ENCODE results near the gene GIMAP8. TPM values are rescaled to one million over a fixed set of nuclear protein-coding genes. Genes with fewer than 3 reads are reported as not detected.

GIMAP8 gene
- polyA plus RNA-seq, 1 of the 3 experiments (the other 2 are of a cell fraction), result not detected

GRCh38 chr7:150515248-150516147, 65.1 kb downstream of the GIMAP8 start:
- CTCF ChIA-PET, result interaction anchor here (1.0 to 1.8 kb wide), 2 partner anchors 13 to 67 kb away, joined by 5 to 7 read pairs; no protein-coding TSS in a partner anchor
- Histone ChIP-seq H3K9ac (no peak overlapping the region), H3K4me3 (ENCODE audit: low read depth in 2 of 2, low read length in 1 of 2) (no peak overlapping the region), H3K9me3 (no peaks in the 10 kb centered on the region), H3K27me3 (ENCODE audit: insufficient read depth) (peaks cover 17% of the 10 kb centered on the region; the same call in 1 of the 2 replicates), H4K20me1 (ENCODE audit: insufficient read depth) (no peaks in the 10 kb centered on the region), H3K79me2 (ENCODE audit: insufficient read depth) (no peaks in the 10 kb centered on the region), H3K36me3 (replicated peaks in 1 of 2; ENCODE audit: control insufficient read depth in 1 of 2, insufficient read depth in 2 of 2, low read length in 1 of 2) (no peaks in the 10 kb centered on the region), H3F3A (replicated peaks; ENCODE audit: insufficient read depth) (no peaks in the 10 kb centered on the region), H2AFZ (ENCODE audit: low read depth) (no peak overlapping the region), H3K27ac (ENCODE audit: low read depth in 2 of 2, low read length in 1 of 2) (no peak overlapping the region), H3K4me2 (no peak overlapping the region), H3K9me2 (no peaks in the 10 kb centered on the region), H3K4me1 (ENCODE audit: control insufficient read depth in 1 of 2, insufficient read depth in 2 of 2, low read depth in 1 of 2, low read length in 1 of 2) (no peaks in the 10 kb centered on the region)
- TF ChIP-seq MXI1 (IDR thresholded peaks at IDR 0.05; ENCODE audit: low read depth, low read length) (no peak), TAF1 (IDR thresholded peaks at IDR 0.05; ENCODE audit: borderline replicate concordance, low read depth, low read length) (no peak), ZBTB33 (IDR thresholded peaks at IDR 0.05; ENCODE audit: borderline replicate concordance, low read depth) (no peak), CHD2 (IDR thresholded peaks at IDR 0.05; ENCODE audit: low read length, partially characterized antibody) (no peak)
- WGBS (ENCODE audit: low lambda C conversion rate), result 2% methylated on average over 11 of the region's 11 CpGs
- POLR2A ChIA-PET, result no interaction called here
- no peak for DNase-seq

- 5% methylated on average over 1 of the region's 1 CpG for WGBS (ENCODE audit: low lambda C conversion rate)
- Histone ChIP-seq H3K9ac (no peak overlapping the region), H3F3A (replicated peaks; ENCODE audit: insufficient read depth) (no peaks in the 10 kb centered on the region), H3K36me3 (replicated peaks in 1 of 2; ENCODE audit: control insufficient read depth in 1 of 2, insufficient read depth in 2 of 2, low read length in 1 of 2) (no peaks in the 10 kb centered on the region), H3K4me3 (ENCODE audit: low read depth in 2 of 2, low read length in 1 of 2) (no peak overlapping the region), H3K79me2 (ENCODE audit: insufficient read depth) (no peaks in the 10 kb centered on the region), H3K9me2 (no peaks in the 10 kb centered on the region), H2AFZ (ENCODE audit: low read depth) (no peak overlapping the region), H3K4me2 (no peak overlapping the region), H3K4me1 (ENCODE audit: control insufficient read depth in 1 of 2, insufficient read depth in 2 of 2, low read depth in 1 of 2, low read length in 1 of 2) (no peaks in the 10 kb centered on the region), H3K27ac (ENCODE audit: low read depth in 2 of 2, low read length in 1 of 2) (no peak overlapping the region), H3K27me3 (ENCODE audit: insufficient read depth) (peaks cover 17% of the 10 kb centered on the region; the same call in 1 of the 2 replicates), H3K9me3 (no peaks in the 10 kb centered on the region), H4K20me1 (ENCODE audit: insufficient read depth) (no peaks in the 10 kb centered on the region)
- DNase-seq, result no peak
- ChIA-PET POLR2A (no interaction called here), CTCF (no interaction called here)
- TF ChIP-seq MXI1 (IDR thresholded peaks at IDR 0.05; ENCODE audit: low read depth, low read length), result no peak
- no peak for TF ChIP-seq EZH2phosphoT487 (IDR thresholded peaks at IDR 0.05; ENCODE audit: borderline replicate concordance, low read depth)
- no peak for TF ChIP-seq TAF1 (IDR thresholded peaks at IDR 0.05; ENCODE audit: borderline replicate concordance, low read depth, low read length)
Measured at GRCh38 chr7:150516956-150517745, 66.7 kb downstream of the GIMAP8 start.
